HepG2 (cell line): Measurements from ENCODE around the gene WBP1. TPM values are rescaled to one million over a fixed set of nuclear protein-coding genes. Genes with fewer than 3 reads are reported as not detected.
A peak's percentile ranks its signal among the peaks of the same experiment; 100 is the strongest.

Source experiments
- BRF2 ChIP-seq: sonication (generic); formaldehyde crosslinking; IDR thresholded peaks from 2 replicates; pipeline ENCODE4 v1.8.1; 2022; ENCODE audit warnings: mild to moderate bottlenecking, missing genetic modification reagents
- FOXC1 ChIP-seq: sonication (generic); formaldehyde crosslinking; IDR thresholded peaks from 2 replicates; pipeline ENCODE4 v1.8.0; 2022; ENCODE audit warnings: mild to moderate bottlenecking, missing genetic modification reagents, borderline replicate concordance
- NPAS2 ChIP-seq: sonication (generic); formaldehyde crosslinking; IDR thresholded peaks from 2 replicates; pipeline ENCODE4 v1.8.0; 2022; ENCODE audit warnings: mild to moderate bottlenecking, missing genetic modification reagents, borderline replicate concordance
- RFX5 ChIP-seq: IDR thresholded peaks from 2 replicates; pipeline ENCODE4 v1.6.1; 2011; ENCODE audit warnings: low read depth, low read length, improper control_type of control experiment
- SOX6 ChIP-seq, 2 experiments: fragments of 450-650 bp in 1 of 2; sonication (generic) in 1 of 2; formaldehyde crosslinking in 1 of 2; IDR thresholded peaks; 2 replicates each; pipeline versions ENCODE4 v1.4.0 to v1.6.1; 2017 to 2020; ENCODE audit warnings: antibody characterized with exemption in 1 of 2, mild to moderate bottlenecking in 1 of 2, missing genetic modification reagents in 1 of 2
- STAT6 ChIP-seq: sonication (generic); formaldehyde crosslinking; IDR thresholded peaks from 2 replicates; pipeline ENCODE4 v1.4.0; 2020; ENCODE audit warnings: missing genetic modification reagents, mild to moderate bottlenecking, borderline replicate concordance
- ZBTB44 ChIP-seq: sonication (generic); formaldehyde crosslinking; IDR thresholded peaks from 2 replicates; pipeline ENCODE4 v1.4.0; 2020; ENCODE audit warnings: missing genetic modification reagents
- ZMAT5 ChIP-seq: sonication (generic); formaldehyde crosslinking; IDR thresholded peaks from 2 replicates; pipeline ENCODE4 v1.5.0; 2020; ENCODE audit warnings: mild to moderate bottlenecking, low read depth, missing genetic modification reagents, borderline replicate concordance
- ZNF354B ChIP-seq: sonication (generic); formaldehyde crosslinking; IDR thresholded peaks from 2 replicates; pipeline ENCODE4 v1.8.0; 2022; ENCODE audit warnings: mild to moderate bottlenecking, missing genetic modification reagents
- ZNF414 ChIP-seq: sonication (generic); formaldehyde crosslinking; IDR thresholded peaks from 2 replicates; pipeline ENCODE4 v1.5.0; 2020; ENCODE audit warnings: missing genetic modification reagents
- ZNF639 ChIP-seq: conservative IDR thresholded peaks from 2 replicates; pipeline ENCODE4 v1.6.1; 2018; ENCODE audit warnings: missing genetic modification reagents
- ZNF746 ChIP-seq: sonication (generic); formaldehyde crosslinking; IDR thresholded peaks from 2 replicates; pipeline ENCODE4 v1.8.0; 2022; ENCODE audit warnings: mild to moderate bottlenecking, missing genetic modification reagents
- ZNF75D ChIP-seq: sonication (generic); formaldehyde crosslinking; IDR thresholded peaks from 2 replicates; pipeline ENCODE4 v1.8.1; 2023; ENCODE audit warnings: missing genetic modification reagents, mild to moderate bottlenecking, borderline replicate concordance
- ZNF788 ChIP-seq: sonication (generic); formaldehyde crosslinking; IDR thresholded peaks from 2 replicates; pipeline ENCODE4 v1.5.0; 2020; ENCODE audit warnings: mild to moderate bottlenecking, missing genetic modification reagents, borderline replicate concordance
- ZNF878 ChIP-seq: sonication (generic); formaldehyde crosslinking; IDR thresholded peaks from 2 replicates; pipeline ENCODE4 v1.8.1; 2023; ENCODE audit warnings: mild to moderate bottlenecking, missing genetic modification reagents, moderate library complexity
- polyA plus RNA-seq, 8 experiments: library from polyadenylated mRNA; depleted of rRNA in 3 of 8; stranded (reverse) in 7 of 8; unstranded in 1 of 8; fragments of >200 nt; fragmentation: Illumina TruSeq in 4 of 8; extraction: Trizol in 4 of 8; gene quantifications; 2 replicates each; pipeline versions ENCODE4 v1.2.1 to v1.2.3, GENCODE V29; 2011 to 2016; ENCODE audit warnings: low read depth in 4 of 8, missing spikeins in 1 of 8, mixed read lengths in 1 of 8; ENCODE audit not compliant: insufficient read depth in 1 of 8
- total RNA-seq, 5 experiments: library from RNA; depleted of rRNA; stranded (reverse); fragments of >200 nt; fragmentation: Illumina TruSeq; extraction: Trizol; gene quantifications; 2 replicates each; pipeline ENCODE4 v1.2.3, GENCODE V29; 2016; ENCODE audit warnings: low read depth in 1 of 5
- TF ChIP-seq, protein P1 (sequence below): sonication (generic); formaldehyde crosslinking; IDR thresholded peaks from 2 replicates; pipeline ENCODE4 v1.5.1; 2020; ENCODE audit warnings: missing genetic modification reagents, mild to moderate bottlenecking, borderline replicate concordance

Gene WBP1
- total and polyA plus RNA-seq, 2 of the 13 experiments (the other 11 are each of a cell fraction or from before 2014, with no cell fraction given): 38.8 to 85.7 TPM

GRCh38 chr2:74482801-74483674 lies 24.8 kb downstream of the WBP1 start, which contains the start of the genes CCDC142 and TTC31 (continued):
- TF ChIP-seq, protein P1, sequence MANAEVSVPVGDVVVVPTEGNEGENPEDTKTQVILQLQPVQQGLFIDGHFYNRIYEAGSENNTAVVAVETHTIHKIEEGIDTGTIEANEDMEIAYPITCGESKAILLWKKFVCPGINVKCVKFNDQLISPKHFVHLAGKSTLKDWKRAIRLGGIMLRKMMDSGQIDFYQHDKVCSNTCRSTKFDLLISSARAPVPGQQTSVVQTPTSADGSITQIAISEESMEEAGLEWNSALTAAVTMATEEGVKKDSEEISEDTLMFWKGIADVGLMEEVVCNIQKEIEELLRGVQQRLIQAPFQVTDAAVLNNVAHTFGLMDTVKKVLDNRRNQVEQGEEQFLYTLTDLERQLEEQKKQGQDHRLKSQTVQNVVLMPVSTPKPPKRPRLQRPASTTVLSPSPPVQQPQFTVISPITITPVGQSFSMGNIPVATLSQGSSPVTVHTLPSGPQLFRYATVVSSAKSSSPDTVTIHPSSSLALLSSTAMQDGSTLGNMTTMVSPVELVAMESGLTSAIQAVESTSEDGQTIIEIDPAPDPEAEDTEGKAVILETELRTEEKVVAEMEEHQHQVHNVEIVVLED (CRISPR knock-in tag): peak; percentile 86; the same call in 1 of the 2 replicates
- TF ChIP-seq RFX5: peak; percentile 13; the same call in 1 of the 2 replicates
- TF ChIP-seq STAT6: peak; percentile 97
- no peak for TF ChIP-seq SOX6 (IDR thresholded peaks at IDR 0.05)
- peak; percentile 77 for TF ChIP-seq SOX6 (CRISPR knock-in tag; IDR thresholded peaks at IDR 0.05)
- peak; percentile 91; the same call in 1 of the 2 replicates for TF ChIP-seq ZNF746
- TF ChIP-seq ZNF75D (CRISPR knock-in tag): no peak
- TF ChIP-seq ZNF354B (CRISPR knock-in tag): 0 out of 2 replicates have a peak, but pooled peaks have one; percentile 69
- no peak for TF ChIP-seq ZBTB44
- TF ChIP-seq FOXC1 (CRISPR knock-in tag): peak; percentile 91
- peak; percentile 64; the same call in 1 of the 2 replicates for TF ChIP-seq ZNF878 (CRISPR knock-in tag)
- TF ChIP-seq ZNF788 (CRISPR knock-in tag): peak; percentile 81
- peak; percentile 96 for TF ChIP-seq ZNF414
- no peak for TF ChIP-seq ZMAT5
- TF ChIP-seq NPAS2 (CRISPR knock-in tag): peak; percentile 90; the same call in 1 of the 2 replicates
- 0 out of 2 replicates have a peak, but pooled peaks have one; percentile 21 for TF ChIP-seq BRF2
- TF ChIP-seq ZNF639: peak; percentile 48; the same call in 1 of the 2 replicates
